Loucy (cell line): ENCODE data around the gene CDR2.

Experiments
- H2AFZ ChIP-seq: fragments of 200-600 bp; sonication (generic); 2 replicates; pipeline ENCODE4 v1.6.0; 2016; ENCODE audit warnings: antibody characterized with exemption, mild to moderate bottlenecking, low read length, moderate library complexity
- H3F3A ChIP-seq: fragments of 200-600 bp; 2 replicates; pipeline ENCODE4 v1.6.0; 2016; ENCODE audit warnings: antibody characterized with exemption, low read depth, mild to moderate bottlenecking
- H3K27me3 ChIP-seq: fragments of 200-600 bp; sonication (generic); 2 replicates; pipeline ENCODE4 v1.6.1; 2014; ENCODE audit warnings: low read length, mild to moderate bottlenecking; ENCODE audit not compliant: insufficient read depth, poor library complexity, severe bottlenecking
- H3K36me3 ChIP-seq: fragments of 200-600 bp; sonication (generic); 2 replicates; pipeline ENCODE4 v1.6.1; 2016; ENCODE audit warnings: low read length; ENCODE audit not compliant: insufficient read depth
- H3K4me1 ChIP-seq: fragments of 200-600 bp; sonication (generic); 2 replicates; pipeline ENCODE4 v1.5.1; 2014; ENCODE audit warnings: low read length, mild to moderate bottlenecking; ENCODE audit not compliant: insufficient read depth, poor library complexity, severe bottlenecking
- H3K4me2 ChIP-seq: fragments of 200-600 bp; sonication (generic); 2 replicates; pipeline ENCODE4 v1.6.0; 2014; ENCODE audit warnings: antibody characterized with exemption, low read length, low read depth, mild to moderate bottlenecking; ENCODE audit not compliant: poor library complexity, severe bottlenecking
- H3K4me3 ChIP-seq: fragments of 200-600 bp; sonication (generic); 2 replicates; pipeline ENCODE4 v1.5.1; 2014; ENCODE audit warnings: low read length, mild to moderate bottlenecking, mixed read lengths; ENCODE audit not compliant: poor library complexity, severe bottlenecking
- H3K79me2 ChIP-seq: fragments of 200-600 bp; sonication (generic); 2 replicates; pipeline ENCODE4 v1.6.1; 2014; ENCODE audit warnings: low read length; ENCODE audit not compliant: insufficient read depth
- H3K9ac ChIP-seq: fragments of 200-600 bp; sonication (generic); 2 replicates; pipeline ENCODE4 v1.6.0; 2014; ENCODE audit warnings: mild to moderate bottlenecking, low read depth, low read length, moderate library complexity; ENCODE audit not compliant: poor library complexity, severe bottlenecking
- H3K9me2 ChIP-seq: fragments of 200-600 bp; sonication (generic); replicated peaks from 2 replicates; pipeline ENCODE4 v1.6.1; 2016; ENCODE audit warnings: low read depth, low read length, mixed read lengths
- H3K9me3 ChIP-seq: fragments of 200-600 bp; sonication (generic); 2 replicates; pipeline ENCODE4 v1.6.1; 2014; ENCODE audit warnings: mild to moderate bottlenecking, antibody characterized with exemption, low read length, low read depth; ENCODE audit not compliant: insufficient read depth
- H4K20me1 ChIP-seq: fragments of 200-600 bp; sonication (generic); 2 replicates; pipeline ENCODE4 v1.6.0; 2014; ENCODE audit warnings: antibody characterized with exemption, low read length, mild to moderate bottlenecking; ENCODE audit not compliant: insufficient read depth, poor library complexity, severe bottlenecking
- EZH2phosphoT487 ChIP-seq: fragments of 200-600 bp; IDR thresholded peaks from 2 replicates; pipeline ENCODE4 v1.6.1; 2018; ENCODE audit warnings: antibody characterized with exemption, mild to moderate bottlenecking, moderate library complexity, borderline replicate concordance
- TF ChIP-seq, protein P1 (sequence below): fragments of 200-600 bp; sonication (generic); conservative IDR thresholded peaks from 2 replicates; pipeline ENCODE4 v1.5.1; 2014; ENCODE audit warnings: mild to moderate bottlenecking, antibody characterized with exemption, low read length

CDR2 gene

GRCh38 chr16:22417019-22417418 is 42.6 kb upstream of the CDR2 start:
- no peaks in the 10 kb centered on the region for H3K27me3 ChIP-seq
- H3K4me1 ChIP-seq = no peaks in the 10 kb centered on the region
- no peak overlapping the region for H3K4me2 ChIP-seq
- no peak for TF ChIP-seq EZH2phosphoT487
- TF ChIP-seq, protein P1, sequence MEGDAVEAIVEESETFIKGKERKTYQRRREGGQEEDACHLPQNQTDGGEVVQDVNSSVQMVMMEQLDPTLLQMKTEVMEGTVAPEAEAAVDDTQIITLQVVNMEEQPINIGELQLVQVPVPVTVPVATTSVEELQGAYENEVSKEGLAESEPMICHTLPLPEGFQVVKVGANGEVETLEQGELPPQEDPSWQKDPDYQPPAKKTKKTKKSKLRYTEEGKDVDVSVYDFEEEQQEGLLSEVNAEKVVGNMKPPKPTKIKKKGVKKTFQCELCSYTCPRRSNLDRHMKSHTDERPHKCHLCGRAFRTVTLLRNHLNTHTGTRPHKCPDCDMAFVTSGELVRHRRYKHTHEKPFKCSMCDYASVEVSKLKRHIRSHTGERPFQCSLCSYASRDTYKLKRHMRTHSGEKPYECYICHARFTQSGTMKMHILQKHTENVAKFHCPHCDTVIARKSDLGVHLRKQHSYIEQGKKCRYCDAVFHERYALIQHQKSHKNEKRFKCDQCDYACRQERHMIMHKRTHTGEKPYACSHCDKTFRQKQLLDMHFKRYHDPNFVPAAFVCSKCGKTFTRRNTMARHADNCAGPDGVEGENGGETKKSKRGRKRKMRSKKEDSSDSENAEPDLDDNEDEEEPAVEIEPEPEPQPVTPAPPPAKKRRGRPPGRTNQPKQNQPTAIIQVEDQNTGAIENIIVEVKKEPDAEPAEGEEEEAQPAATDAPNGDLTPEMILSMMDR = no peak
- no peaks in the 10 kb centered on the region for H3F3A ChIP-seq
- no peaks in the 10 kb centered on the region for H3K9me3 ChIP-seq
- no peaks in the 10 kb centered on the region for H4K20me1 ChIP-seq
- no peaks in the 10 kb centered on the region for H3K79me2 ChIP-seq
- H3K4me3 ChIP-seq = no peak overlapping the region
- H2AFZ ChIP-seq = no peak overlapping the region
- no peaks in the 10 kb centered on the region; the same call in 1 of the 2 replicates for H3K36me3 ChIP-seq
- H3K9ac ChIP-seq = no peak overlapping the region
- no peaks in the 10 kb centered on the region for H3K9me2 ChIP-seq

DNA sequence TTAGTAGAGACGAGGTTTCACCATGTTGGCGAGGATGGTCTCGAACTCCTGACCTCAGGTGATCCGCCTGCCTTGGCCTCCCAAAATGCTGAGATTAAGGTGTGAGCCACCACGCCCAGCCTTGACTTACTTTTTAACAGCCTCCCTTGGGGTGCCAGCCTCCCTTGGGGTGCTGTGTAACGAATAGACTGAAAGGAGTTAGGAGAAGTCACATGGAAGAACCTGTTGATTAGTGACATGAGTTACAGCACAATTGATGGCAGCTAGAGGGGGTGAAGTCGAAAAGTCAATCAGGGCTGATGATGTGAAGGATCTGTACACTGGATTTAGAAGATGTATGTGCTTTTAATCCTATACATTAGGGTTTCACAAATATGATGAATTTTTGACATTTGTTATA is 39.4 kb upstream of the CDR2 start:
- no peaks in the 10 kb centered on the region for H3K36me3 ChIP-seq
- H3K9me3 ChIP-seq = no peaks in the 10 kb centered on the region
- H4K20me1 ChIP-seq = no peaks in the 10 kb centered on the region
- no peak overlapping the region for H3K4me2 ChIP-seq
- H2AFZ ChIP-seq = no peak overlapping the region
- H3K9ac ChIP-seq = no peak overlapping the region
- H3K9me2 ChIP-seq = no peaks in the 10 kb centered on the region
- TF ChIP-seq EZH2phosphoT487 = no peak
- TF ChIP-seq, protein P1 = no peak
- no peaks in the 10 kb centered on the region for H3K27me3 ChIP-seq
- no peaks in the 10 kb centered on the region for H3K79me2 ChIP-seq
- no peaks in the 10 kb centered on the region for H3F3A ChIP-seq
- H3K4me1 ChIP-seq = no peaks in the 10 kb centered on the region
- no peak overlapping the region for H3K4me3 ChIP-seq

- Histone ChIP-seq H3K9me3 (no peaks in the 10 kb centered on the region), H3K4me1 (no peaks in the 10 kb centered on the region), H3K4me2 (no peak overlapping the region), H4K20me1 (no peaks in the 10 kb centered on the region), H3K9me2 (no peaks in the 10 kb centered on the region), H3F3A (no peaks in the 10 kb centered on the region), H3K9ac (no peak overlapping the region), H2AFZ (no peak overlapping the region), H3K4me3 (no peak overlapping the region), H3K79me2 (no peaks in the 10 kb centered on the region), H3K27me3 (no peaks in the 10 kb centered on the region), H3K36me3 (no peaks in the 10 kb centered on the region)
- TF ChIP-seq EZH2phosphoT487 = no peak
- TF ChIP-seq, protein P1 = no peak
Observed at GRCh38 chr16:22407486-22407885, 33.1 kb upstream of the CDR2 start.
